HEK293 (cell line): Measurements from ENCODE around the gene LILRB2.

Experiments used
- CTCF ChIP-seq: fragments of 450-650 bp; formaldehyde crosslinking; IDR thresholded peaks from 2 replicates; pipeline ENCODE4 v1.5.1; 2016; ENCODE audit warnings: missing biosample characterization, missing genetic modification characterization
- HOXA7 ChIP-seq: sonication (generic); formaldehyde crosslinking; IDR thresholded peaks from 2 replicates; pipeline ENCODE4 v1.8.1; 2022; ENCODE audit warnings: missing genetic modification reagents, borderline replicate concordance
- ZFP69B ChIP-seq: fragments of 450-650 bp; formaldehyde crosslinking; IDR thresholded peaks from 2 replicates; pipeline ENCODE4 v1.5.1; 2016; ENCODE audit warnings: missing biosample characterization, missing genetic modification characterization

DNA sequence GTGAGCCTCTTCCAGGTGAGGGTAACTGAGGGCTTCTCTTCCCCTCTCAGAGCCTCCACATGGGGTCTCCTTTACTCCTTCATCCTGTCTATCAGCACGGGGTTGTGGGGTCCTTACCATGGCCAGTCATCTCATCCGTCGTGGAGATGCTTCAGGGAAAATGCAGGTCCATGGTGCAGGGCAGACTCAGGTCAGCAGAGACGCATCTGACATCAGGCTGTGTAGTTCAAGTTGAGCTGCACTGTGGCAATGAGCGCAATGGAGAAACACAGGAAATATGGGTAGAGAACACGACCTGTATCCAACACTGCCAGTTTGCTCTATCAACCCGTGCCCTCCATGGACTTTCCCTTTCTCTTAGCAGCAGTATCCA is 18.2 kb upstream of the LILRB2 start:
- TF ChIP-seq HOXA7 (CRISPR knock-in tag) (no peak), CTCF (tag by site-specific recombination) (no peak), ZFP69B (tag by site-specific recombination) (no peak)
